H1 (cell line): Measurements from ENCODE around the gene LRRC8D.
"Not testable (repeated sequence)": the region's sequence is repeated elsewhere in the genome, so short reads cannot be mapped to it uniquely, and the experiment has no call there.

Experiments
- CREB1 ChIP-seq: IDR thresholded peaks from 2 replicates; pipeline ENCODE4 v1.6.1; 2012; ENCODE audit warnings: inconsistent platforms
- CTCF ChIP-seq, 3 experiments: IDR thresholded peaks; 1 replicate in 2 of 3; 2 replicates in 1 of 3; pipeline versions ENCODE4 v1.5.1 to v1.6.1; 2011; ENCODE audit warnings: low read length in 3 of 3, mild to moderate bottlenecking in 3 of 3, inconsistent platforms in 2 of 3, low read depth in 1 of 3, moderate library complexity in 1 of 3; ENCODE audit not compliant: insufficient read depth in 1 of 3; ENCODE audit errors: control extremely low read depth in 1 of 3
- EZH2 ChIP-seq: fragments of 200-600 bp; sonication (generic); IDR thresholded peaks from 2 replicates; pipeline ENCODE4 v1.7.1; 2012; ENCODE audit warnings: low read depth, mild to moderate bottlenecking, moderate library complexity, low read length, inconsistent platforms; ENCODE audit not compliant: severe bottlenecking
- KDM5A ChIP-seq: fragments of 200-600 bp; IDR thresholded peaks from 2 replicates; pipeline ENCODE4 v1.7.1; 2012; ENCODE audit warnings: mild to moderate bottlenecking, low read length, inconsistent platforms, mixed read lengths
- NRF1 ChIP-seq: IDR thresholded peaks from 2 replicates; pipeline ENCODE4 v1.6.1; 2011; ENCODE audit warnings: mild to moderate bottlenecking, low read depth, low read length, improper control_type of control experiment
- POLR2AphosphoS5 ChIP-seq: IDR thresholded peaks from 2 replicates; pipeline ENCODE4 v1.6.1; 2011; ENCODE audit warnings: low read depth, low read length
- RFX5 ChIP-seq: IDR thresholded peaks from 2 replicates; pipeline ENCODE4 v1.6.1; 2011; ENCODE audit warnings: low read depth, low read length, improper control_type of control experiment, borderline replicate concordance
- SUZ12 ChIP-seq: fragments of 200-600 bp; sonication (generic); IDR thresholded peaks from 2 replicates; pipeline ENCODE4 v1.6.1; 2012; ENCODE audit warnings: mild to moderate bottlenecking, inconsistent platforms, low read length, moderate library complexity, mixed read lengths

- not testable (repeated sequence) for TF ChIP-seq EZH2; POLR2AphosphoS5; CTCF (IDR thresholded peaks at IDR 0.05; ENCODE audit: control extremely low read depth in 1 of 3, insufficient read depth in 1 of 3, low read depth in 1 of 3, low read length in 3 of 3); KDM5A; CREB1; RFX5; SUZ12; NRF1
Observed at GRCh38 chr1:89797876-89798275, 23.0 kb upstream of the LRRC8D start.
